Transverse colon (tissue), 4 donors: ENCODE measurements around the gene HDC. TPM values are rescaled to one million over a fixed set of nuclear protein-coding genes. Genes with fewer than 3 reads are reported as not detected.

Experiments used
- DNase-seq: peaks from one replicate; pipeline ENCODE4 v3.0.0-alpha.2; 2019
- H3K27ac ChIP-seq, 4 donors: fragments of 200-600 bp; sonication (generic); 2 replicates each; pipeline ENCODE4 v1.5.1; 2016 to 2018; ENCODE audit warnings: inconsistent platforms in 4 of 4
- H3K27me3 ChIP-seq: fragments of 200-600 bp; sonication (generic); 2 replicates; pipeline ENCODE4 v1.5.1; 2017; ENCODE audit warnings: inconsistent platforms
- H3K36me3 ChIP-seq, 4 donors: fragments of 200-600 bp; sonication (generic); 2 replicates each; pipeline ENCODE4 v1.5.1; 2017 to 2019; ENCODE audit warnings: inconsistent platforms in 4 of 4
- H3K4me1 ChIP-seq, 4 donors: fragments of 200-600 bp; sonication (generic); 2 replicates each; pipeline ENCODE4 v1.5.1; 2017 to 2020; ENCODE audit warnings: inconsistent platforms in 4 of 4
- H3K4me3 ChIP-seq, 4 donors: fragments of 200-600 bp; sonication (generic); 1 replicate in 1 of 4; 2 replicates in 3 of 4; pipeline versions ENCODE4 v1.5.1 to v1.6.1; 2017 to 2019; ENCODE audit warnings: inconsistent platforms in 4 of 4
- H3K9me3 ChIP-seq, 2 donors: fragments of 200-600 bp; sonication (generic); 2 replicates each; pipeline ENCODE4 v1.5.1; 2017 to 2019; ENCODE audit warnings: inconsistent platforms in 2 of 2
- CTCF ChIP-seq, 5 experiments: fragments of 200-600 bp in 3 of 5; fragments of 450-650 bp in 2 of 5; sonication (generic) in 3 of 5; IDR thresholded peaks; 1 replicate in 2 of 5; 2 replicates in 3 of 5; pipeline ENCODE4 v1.5.1; 2016 to 2017; ENCODE audit warnings: antibody characterized with exemption in 5 of 5, inconsistent platforms in 3 of 5, mild to moderate bottlenecking in 2 of 5, moderate library complexity in 1 of 5
- EP300 ChIP-seq: sonication (generic); formaldehyde crosslinking; IDR thresholded peaks from one replicate; pipeline ENCODE4 v1.6.1; 2017; ENCODE audit warnings: antibody characterized with exemption, low read depth
- POLR2A ChIP-seq: fragments of 450-650 bp; IDR thresholded peaks from one replicate; pipeline ENCODE4 v1.6.1; 2016; ENCODE audit warnings: antibody characterized with exemption, mild to moderate bottlenecking, moderate library complexity
- POLR2AphosphoS5 ChIP-seq, 3 donors: sonication (generic); formaldehyde crosslinking; IDR thresholded peaks; one replicate each; pipeline ENCODE4 v1.6.1; 2016; ENCODE audit warnings: antibody characterized with exemption in 3 of 3
- WGBS, 2 donors: methylation state at CpG; one replicate each; pipeline ENCODE4 v1.1.5; 2018; ENCODE audit warnings: low coverage in 1 of 2; 5-methylcytosine and 5-hydroxymethylcytosine counted together
- in situ Hi-C, 4 donors: fragments of 200-750 bp; cut with MboI; loops; one replicate each; pipeline versions ENCODE4 v1.15.0 to v1.15.1; 2017; ENCODE audit warnings: low sequenced_read_pairs in 3 of 4, low pct_ligation_motif_present in 1 of 4, low pct_unique_long_range_greater_than_20kb in 1 of 4
- intact Hi-C: fragments of 100-400 bp; cut with DNase I; formaldehyde crosslinking; loops from one replicate; pipeline ENCODE4 v1.15.1; 2023; ENCODE audit warnings: low total_unique reads
- small RNA-seq, 4 donors: library from RNA; depleted of rRNA; stranded (forward); fragments of <200 nt; gene quantifications; one replicate each; pipeline ENCODE3, GENCODE V24; 2016
- total RNA-seq, 4 donors: library from RNA; depleted of rRNA; stranded (reverse); fragments of >200 nt; gene quantifications; one replicate each; pipeline ENCODE4 v1.1.0, GENCODE V29; 2016

The HDC gene
- total RNA-seq, 4 donors from 2014 or later, result 0.14 to 0.64 TPM; not detected in 2

- H3K9me3 ChIP-seq, result no peaks in the 10 kb centered on the region
- DNase-seq, result no peak
- no peaks in the 10 kb centered on the region for H3K4me1 ChIP-seq
- H3K4me3 ChIP-seq, result no peak overlapping the region
- TF ChIP-seq POLR2AphosphoS5 (IDR thresholded peaks at IDR 0.05) (no peak), CTCF (IDR thresholded peaks at IDR 0.05) (no peak), POLR2A (no peak), EP300 (no peak)
- no peak overlapping the region for H3K27ac ChIP-seq
- peaks cover 0 to 5% (median 0%) of the 10 kb centered on the region in 4 donors for H3K36me3 ChIP-seq
- intact Hi-C loops, result no loop called here
- no peaks in the 10 kb centered on the region for H3K27me3 ChIP-seq
- in situ Hi-C loops, result no loop called here
These were observed 63.5 kb downstream of the HDC start for GRCh38 chr15:50202003-50202402.

GRCh38 chr15:50192926-50193620, 72.5 kb downstream of the HDC start:
- 89 to 90% methylated on average over 6 of the region's 6 CpGs for WGBS, 2 donors
- intact Hi-C loops, result no loop called here
- Histone ChIP-seq H3K4me1 (no peaks in the 10 kb centered on the region), H3K27me3 (no peaks in the 10 kb centered on the region), H3K36me3 (no peaks in the 10 kb centered on the region), H3K4me3 (no peak overlapping the region), H3K9me3 (no peaks in the 10 kb centered on the region), H3K27ac (no peak overlapping the region)
- no peak for TF ChIP-seq POLR2AphosphoS5 (IDR thresholded peaks at IDR 0.05)
- TF ChIP-seq CTCF (IDR thresholded peaks at IDR 0.05), result no peak
- TF ChIP-seq EP300, result no peak
- TF ChIP-seq POLR2A, result no peak
- no peak for DNase-seq
- in situ Hi-C loops, result no loop called here

GRCh38 chr15:50192164-50192563, 73.4 kb downstream of the HDC start:
- Histone ChIP-seq H3K4me3 (no peak overlapping the region), H3K27ac (no peak overlapping the region), H3K36me3 (no peaks in the 10 kb centered on the region), H3K27me3 (no peaks in the 10 kb centered on the region), H3K4me1 (no peaks in the 10 kb centered on the region), H3K9me3 (no peaks in the 10 kb centered on the region)
- DNase-seq, result no peak
- WGBS, 2 donors, result 88 to 93% methylated on average over 1 of the region's 1 CpG
- in situ Hi-C loops (no loop called here), intact Hi-C loops (no loop called here)
- TF ChIP-seq EP300, result no peak
- TF ChIP-seq POLR2A, result no peak
- no peak for TF ChIP-seq CTCF (IDR thresholded peaks at IDR 0.05)
- TF ChIP-seq POLR2AphosphoS5 (IDR thresholded peaks at IDR 0.05), result no peak

Small RNAs within 50 kb of the gene (small RNA-seq; reads per million reads assigned to genes)
- gene RF00019, result 0 reads per million in 4 donors

Other genes starting within 250 kb of the HDC start
- gene ATP8B4, start 146.5 kb downstream of the HDC start, total RNA-seq, result 10 to 100 TPM in 2 of 4 donors, 1 to 10 TPM in 2; 6.2 to 26.2 (median 8.5) TPM
- 10 to 100 TPM in 2 of 4 donors, 1 to 10 TPM in 2; 8.2 to 38.3 (median 21.5) TPM for gene SLC27A2, start 83.5 kb downstream of the HDC start, total RNA-seq
- gene GABPB1, start 89.5 kb upstream of the HDC start, total RNA-seq, result 10 to 100 TPM in 2 of 4 donors, 1 to 10 TPM in 2; 2.2 to 21.4 (median 13.1) TPM
- 100 to 1,000 TPM in 1 of 4 donors, 10 to 100 TPM in 3; 17.9 to 102 (median 68.9) TPM for gene USP8, start 158.7 kb upstream of the HDC start, total RNA-seq